Jurkat, Clone E6-1 (cell line): Measurements from ENCODE around the gene KRTAP23-1.

Source experiments
- DNase-seq: peaks from one replicate; pipeline ENCODE4 v3.0.0-alpha.2; 2011; ENCODE audit warnings: low read depth, low spot score
- H3K4me3 ChIP-seq: 2 replicates; pipeline ENCODE4 v1.5.1; 2011; ENCODE audit warnings: mild to moderate bottlenecking, low read length, control low read depth, moderate library complexity

The KRTAP23-1 gene

GRCh38 chr21:30326390-30326789, 22.0 kb downstream of the KRTAP23-1 start:
- H3K4me3 ChIP-seq = no peak overlapping the region
- no peak for DNase-seq

- DNase-seq = no peak
Observed at GRCh38 chr21:30320215-30320614, 28.2 kb downstream of the KRTAP23-1 start, which contains the start of gene KRTAP26-1. Gene KRTAP26-1 (minus strand): TSS chr21:30320315. CDS start chr21:30320035, 280 bp downstream.

GRCh38 chr21:30315701-30316100, 32.7 kb downstream of the KRTAP23-1 start:
- DNase-seq = no peak

More at GRCh38 chr21:30320215-30320614, 28.2 kb downstream of the KRTAP23-1 start, which contains the start of gene KRTAP26-1:
- no peak within 1 kb of the TSS for H3K4me3 ChIP-seq

GRCh38 chr21:30306884-30307283, 41.5 kb downstream of the KRTAP23-1 start:
- no peak for DNase-seq

More at GRCh38 chr21:30315701-30316100, 32.7 kb downstream of the KRTAP23-1 start:
- no peak overlapping the region for H3K4me3 ChIP-seq

GRCh38 chr21:30305136-30305535, 43.3 kb downstream of the KRTAP23-1 start:
- H3K4me3 ChIP-seq = no peak overlapping the region

More at GRCh38 chr21:30306884-30307283, 41.5 kb downstream of the KRTAP23-1 start:
- no peak overlapping the region for H3K4me3 ChIP-seq

More at GRCh38 chr21:30305136-30305535, 43.3 kb downstream of the KRTAP23-1 start:
- DNase-seq = no peak
